AG10803 (cell line): Measurements from ENCODE around the gene JCAD.

Experiments
- DNase-seq: peaks from one replicate; pipeline ENCODE4 v3.0.0; 2010; ENCODE audit warnings: low read depth
- H3K4me3 ChIP-seq: 2 replicates; pipeline ENCODE4 v1.5.1; 2011; ENCODE audit warnings: mild to moderate bottlenecking, low read length, control low read depth
- CTCF ChIP-seq: conservative IDR thresholded peaks from 2 replicates; pipeline ENCODE4 v1.5.1; 2011; ENCODE audit warnings: mild to moderate bottlenecking, low read length, control low read depth, inconsistent platforms

The JCAD gene

GRCh38 chr10:30039988-30040387 lies 19.4 kb downstream of the JCAD start:
- DNase-seq = no peak
- no peak for TF ChIP-seq CTCF
- no peak overlapping the region for H3K4me3 ChIP-seq

- DNase-seq = no peak
- no peak overlapping the region for H3K4me3 ChIP-seq
- TF ChIP-seq CTCF = no peak
Measured at GRCh38 chr10:30039567-30039966, 19.8 kb downstream of the JCAD start.

- no peak for TF ChIP-seq CTCF
- no peak overlapping the region for H3K4me3 ChIP-seq
- DNase-seq = no peak
Measured at GRCh38 chr10:30038781-30039536, 20.4 kb downstream of the JCAD start.

GRCh38 chr10:30037620-30038336 lies 21.6 kb downstream of the JCAD start:
- no peak for DNase-seq
- no peak overlapping the region for H3K4me3 ChIP-seq
- no peak for TF ChIP-seq CTCF

- no peak for DNase-seq
- TF ChIP-seq CTCF = no peak
- no peak overlapping the region for H3K4me3 ChIP-seq
Measured at GRCh38 chr10:30036811-30037210, 22.6 kb downstream of the JCAD start.

GRCh38 chr10:30036341-30036740 lies 23.0 kb downstream of the JCAD start:
- no peak for TF ChIP-seq CTCF
- no peak overlapping the region for H3K4me3 ChIP-seq
- peak; percentile 61 for DNase-seq
